Caco-2 (cell line): ENCODE results near the gene MTMR12. TPM values are rescaled to one million over a fixed set of nuclear protein-coding genes. Genes with fewer than 3 reads are reported as not detected.

Experiments used
- BruUV-seq: library from RNA; stranded (reverse); fragments of 400-500 nt; replicated peaks from 2 replicates; lab custom pipeline; 2021; lab: Mats Ljungman, UMichigan
- CTCF ChIA-PET: fragments of 300-600 bp; sonication (Branson Sonifier 250); formaldehyde crosslinking; loops from one replicate; lab custom pipeline; 2022; ENCODE audit warnings: antibody characterized with exemption; lab: Charles Lee
- POLR2A ChIA-PET: fragments of 300-600 bp; sonication (Branson Sonifier 250); formaldehyde crosslinking; loops from one replicate; lab custom pipeline; 2022; ENCODE audit warnings: antibody characterized with exemption; lab: Charles Lee
- DNase-seq, 2 experiments: peaks; one replicate each; pipeline versions ENCODE4 v3.0.0 to v3.0.0-alpha.2; 2020 to 2022
- H3K27me3 ChIP-seq: replicated peaks from 2 replicates; pipeline ENCODE4 v1.6.0; 2011; ENCODE audit warnings: low read length; ENCODE audit not compliant: control insufficient read depth, insufficient read depth
- H3K36me3 ChIP-seq: 2 replicates; pipeline ENCODE4 v1.5.1; 2011; ENCODE audit warnings: low read length; ENCODE audit not compliant: control insufficient read depth, insufficient read depth
- H3K4me1 ChIP-seq: fragments of 250-450 bp; sonication (Bioruptor Pico); 2 replicates; pipeline ENCODE4 v1.5.1; 2020; ENCODE audit warnings: mild to moderate bottlenecking
- H3K4me3 ChIP-seq: 2 replicates; pipeline ENCODE4 v1.5.1; 2011; ENCODE audit warnings: low read depth, mild to moderate bottlenecking, control low read depth, low read length
- H3K9me3 ChIP-seq: fragments of 250-450 bp; sonication (Bioruptor Pico); 2 replicates; pipeline ENCODE4 v1.5.1; 2020; ENCODE audit warnings: mild to moderate bottlenecking, moderate library complexity
- H3K27ac Mint-ChIP-seq: one replicate; pipeline ENCODE4 v1.8.0; 2022; ENCODE audit warnings: mixed read lengths; ENCODE audit not compliant: unreplicated experiment
- H3K27me3 Mint-ChIP-seq: one replicate; pipeline ENCODE4 v1.8.0; 2022; ENCODE audit warnings: mixed read lengths; ENCODE audit not compliant: insufficient read depth, unreplicated experiment
- H3K36me3 Mint-ChIP-seq: one replicate; pipeline ENCODE4 v1.8.0; 2022; ENCODE audit warnings: mild to moderate bottlenecking, mixed read lengths; ENCODE audit not compliant: insufficient read depth, unreplicated experiment
- H3K4me1 Mint-ChIP-seq: one replicate; pipeline ENCODE4 v1.8.0; 2022; ENCODE audit warnings: low read depth, mixed read lengths; ENCODE audit not compliant: unreplicated experiment
- H3K4me3 Mint-ChIP-seq: one replicate; pipeline ENCODE4 v1.8.0; 2022; ENCODE audit warnings: mild to moderate bottlenecking, moderate library complexity, mixed read lengths; ENCODE audit not compliant: unreplicated experiment
- H3K9me3 Mint-ChIP-seq: one replicate; pipeline ENCODE4 v1.8.0; 2022; ENCODE audit warnings: mixed read lengths; ENCODE audit not compliant: unreplicated experiment
- CTCF ChIP-seq, 2 experiments: fragments of 200-600 bp in 1 of 2; IDR thresholded peaks; 1 replicate in 1 of 2; 2 replicates in 1 of 2; pipeline versions ENCODE4 v1.5.1 to v1.8.0; 2011 to 2022; ENCODE audit warnings: antibody characterized with exemption in 1 of 2, control low read depth in 1 of 2, inconsistent platforms in 1 of 2, low read depth in 1 of 2, low read length in 1 of 2, mild to moderate bottlenecking in 1 of 2, moderate library complexity in 1 of 2; ENCODE audit not compliant: insufficient read depth in 1 of 2, severe bottlenecking in 1 of 2, unreplicated experiment in 1 of 2
- intact Hi-C: fragments of 100-400 bp; cut with micrococcal nuclease; formaldehyde crosslinking; loops from one replicate; pipeline ENCODE4 v1.10.0; 2022; ENCODE audit not compliant: unreplicated experiment
- total RNA-seq: library from RNA; stranded (reverse); gene quantifications from 2 replicates; pipeline ENCODE4 v1.2.3, GENCODE V29; 2022

MTMR12 gene
- total RNA-seq, 1 experiment from 2014 or later: 35.1 TPM

GRCh38 chr5:32187675-32188074 lies 125.1 kb downstream of the MTMR12 start:
- no peak overlapping the region for H3K4me3 Mint-ChIP-seq
- no peaks in the 10 kb centered on the region for H3K4me1 Mint-ChIP-seq
- no peak overlapping the region for H3K27ac Mint-ChIP-seq
- H3K27me3 Mint-ChIP-seq: no peaks in the 10 kb centered on the region
- TF ChIP-seq CTCF (IDR thresholded peaks at IDR 0.05; ENCODE audit: insufficient read depth in 1 of 2, low read depth in 1 of 2, low read length in 1 of 2, severe bottlenecking in 1 of 2, unreplicated experiment in 1 of 2): no peak
- no TSS peak for BruUV-seq
- Histone ChIP-seq H3K4me3 (no peak overlapping the region), H3K36me3 (no peaks in the 10 kb centered on the region), H3K27me3 (no peaks in the 10 kb centered on the region), H3K9me3 (peaks cover 11% of the 10 kb centered on the region; the same call in 1 of the 2 replicates), H3K4me1 (no peaks in the 10 kb centered on the region)
- ChIA-PET POLR2A (no interaction called here), CTCF (no interaction called here)
- DNase-seq: no peak
- intact Hi-C loops: no loop called here
- no peaks in the 10 kb centered on the region for H3K36me3 Mint-ChIP-seq
- H3K9me3 Mint-ChIP-seq: no peaks in the 10 kb centered on the region

- POLR2A ChIA-PET: no interaction called here
- H3K4me3 Mint-ChIP-seq: no peak overlapping the region
- no peaks in the 10 kb centered on the region for H3K27me3 Mint-ChIP-seq
- no peaks in the 10 kb centered on the region for H3K36me3 Mint-ChIP-seq
- no peaks in the 10 kb centered on the region for H3K36me3 ChIP-seq
- intact Hi-C loops: no loop called here
- no peak overlapping the region for H3K27ac Mint-ChIP-seq
- DNase-seq: no peak
- no peaks in the 10 kb centered on the region for H3K4me1 ChIP-seq
- no peaks in the 10 kb centered on the region for H3K9me3 Mint-ChIP-seq
- CTCF ChIA-PET: no interaction called here
- H3K27me3 ChIP-seq: no peaks in the 10 kb centered on the region
- no peaks in the 10 kb centered on the region for H3K4me1 Mint-ChIP-seq
- TF ChIP-seq CTCF (IDR thresholded peaks at IDR 0.05; ENCODE audit: insufficient read depth in 1 of 2, low read depth in 1 of 2, low read length in 1 of 2, severe bottlenecking in 1 of 2, unreplicated experiment in 1 of 2): no peak
- BruUV-seq: no TSS peak
- H3K4me3 ChIP-seq: no peak overlapping the region
- H3K9me3 ChIP-seq: peaks cover 4% of the 10 kb centered on the region; the same call in 1 of the 2 replicates
These were observed 130.2 kb downstream of the MTMR12 start for GRCh38 chr5:32182463-32183063.

Other genes starting within 250 kb of the MTMR12 start
- gene GOLPH3, start 138.6 kb downstream of the MTMR12 start, total RNA-seq: 107 and 122 TPM in 2 replicates
- gene ZFR, start 131.8 kb upstream of the MTMR12 start, total RNA-seq: 75.1 and 78.3 TPM in 2 replicates